Stimulated activated CD8-positive, alpha-beta memory T cell treated with anti-CD3 and anti-CD28 coated beads, Interleukin-7, amount 100 ng/mL, for 48 hours (primary cell): Measurements from ENCODE around the gene AFDN.

Experiments used
- DNase-seq, 2 donors: peaks; one replicate each; pipeline ENCODE4 v3.0.0-alpha.2; 2020; ENCODE audit warnings: low read depth in 1 of 2; ENCODE audit errors: extremely low read depth in 1 of 2

AFDN gene

GRCh38 chr6:167794161-167795157, 32.3 kb upstream of the AFDN start:
- no peak for DNase-seq

GRCh38 chr6:167795321-167795811, 31.3 kb upstream of the AFDN start:
- no peak for DNase-seq

- no peak for DNase-seq
Observed at GRCh38 chr6:167795874-167796191, 30.9 kb upstream of the AFDN start.

GRCh38 chr6:167796192-167796981, 30.3 kb upstream of the AFDN start:
- DNase-seq: no peak

- no peak for DNase-seq
Observed at GRCh38 chr6:167797011-167797471, 29.7 kb upstream of the AFDN start.

GRCh38 chr6:167797476-167798265, 29.0 kb upstream of the AFDN start:
- DNase-seq: no peak

- no peak for DNase-seq
Observed at GRCh38 chr6:167798453-167798852, 28.3 kb upstream of the AFDN start.

- DNase-seq: no peak
Observed at GRCh38 chr6:167799033-167799821, 27.5 kb upstream of the AFDN start.

GRCh38 chr6:167800549-167800948, 26.2 kb upstream of the AFDN start:
- DNase-seq: no peak

GRCh38 chr6:167801263-167801662, 25.4 kb upstream of the AFDN start:
- no peak for DNase-seq

- DNase-seq: no peak
Observed at GRCh38 chr6:167802339-167802738, 24.4 kb upstream of the AFDN start.

- no peak for DNase-seq
Observed at GRCh38 chr6:167803816-167804215, 22.9 kb upstream of the AFDN start.

- no peak for DNase-seq
Observed at GRCh38 chr6:167804281-167805013, 22.3 kb upstream of the AFDN start.

- no peak for DNase-seq
Observed at GRCh38 chr6:167805349-167806060, 21.2 kb upstream of the AFDN start.

- DNase-seq: no peak
Observed at GRCh38 chr6:167806061-167806700, 20.5 kb upstream of the AFDN start.

- no peak for DNase-seq
Observed at GRCh38 chr6:167807200-167807599, 19.5 kb upstream of the AFDN start.

- DNase-seq: no peak
Observed at GRCh38 chr6:167807756-167808155, 19.0 kb upstream of the AFDN start.

GRCh38 chr6:167811040-167811439, 15.7 kb upstream of the AFDN start:
- DNase-seq: no peak
